ENCODE data around the gene KIF2C. TPM values are rescaled to one million over a fixed set of nuclear protein-coding genes. Genes with fewer than 3 reads are reported as not detected.

KIF2C gene
- polyA plus RNA-seq, 2 of the 4 experiments (the other 2 are of a cell fraction) = 26.9 to 40.5 TPM

DNA sequence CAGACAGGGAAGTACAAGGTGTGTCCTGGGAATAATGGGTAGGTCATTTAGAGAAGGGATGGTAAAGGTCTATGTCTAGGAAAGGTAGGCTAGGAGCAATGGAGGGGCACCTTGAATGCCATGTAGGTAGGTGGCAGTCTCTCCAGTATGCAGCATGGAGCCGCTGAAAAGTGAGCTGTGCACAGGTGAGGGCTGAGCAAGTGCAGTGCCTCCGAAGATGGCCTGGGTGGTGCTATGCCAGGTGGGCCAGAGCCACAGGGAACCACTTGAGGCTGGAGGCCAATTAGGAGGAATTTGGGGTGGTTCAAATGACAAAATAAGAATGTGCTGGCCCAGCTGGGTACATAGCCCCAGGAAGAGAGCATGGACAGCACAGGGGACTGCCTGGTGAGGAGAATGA lies 33.7 kb upstream of the KIF2C start:
- ATAC-seq (no peak), FAIRE-seq (no peak), DNase-seq (ENCODE audit: low read depth in 1 of 2, low spot score in 1 of 2) (no peak)
- no peak for TF ChIP-seq CTCF (IDR thresholded peaks at IDR 0.05)
- TF ChIP-seq USF2 (IDR thresholded peaks at IDR 0.05) = no peak
- TF ChIP-seq HES2 (IDR thresholded peaks at IDR 0.05) = no peak
- no peak for TF ChIP-seq CHD4 (IDR thresholded peaks at IDR 0.05; ENCODE audit: borderline replicate concordance)
- no peak for TF ChIP-seq MYC (IDR thresholded peaks at IDR 0.05; ENCODE audit: borderline replicate concordance, low read length)
- TF ChIP-seq CBX8 (IDR thresholded peaks at IDR 0.05) = no peak
- no peak for TF ChIP-seq BHLHE40 (IDR thresholded peaks at IDR 0.05; ENCODE audit: low read depth, low read length)
- TF ChIP-seq POLR2A (IDR thresholded peaks at IDR 0.05; ENCODE audit: low read length) = no peak
- TF ChIP-seq TFCP2L1 (CRISPR knock-in tag; IDR thresholded peaks at IDR 0.05) = no peak
- no peak for TF ChIP-seq PHF8 (IDR thresholded peaks at IDR 0.05; ENCODE audit: borderline replicate concordance, low read depth)
- TF ChIP-seq RAD21 (conservative IDR thresholded peaks at IDR 0.05 in 1 of 2, IDR thresholded peaks at IDR 0.05 in 1 of 2) = no peak
- TF ChIP-seq GATA3 (IDR thresholded peaks at IDR 0.05; ENCODE audit: borderline replicate concordance) = no peak
- no peak for TF ChIP-seq TP53 (CRISPR knock-in tag; IDR thresholded peaks at IDR 0.05)
- no peak for TF ChIP-seq HMGXB4 (CRISPR knock-in tag; IDR thresholded peaks at IDR 0.05; ENCODE audit: borderline replicate concordance)
- TF ChIP-seq FOSB (CRISPR knock-in tag; IDR thresholded peaks at IDR 0.05) = no peak
- TF ChIP-seq EHF (CRISPR knock-in tag; IDR thresholded peaks at IDR 0.05) = no peak
- no peaks in the 10 kb centered on the region for H3K9me3 ChIP-seq
- CTCF ChIA-PET = interaction anchor here (1.2 to 3.6 kb wide), 3 partner anchors 9 to 53 kb away, joined by 4 to 12 read pairs (median 12); no protein-coding TSS in a partner anchor
- WGBS (ENCODE audit: missing lambda C conversion rate) = 88% methylated on average over 2 of the region's 2 CpGs
- H3K4me1 ChIP-seq = peaks cover 38% of the 10 kb centered on the region
- H3K27ac ChIP-seq = peak overlapping the region; percentile 84 to 93
- H3K4me3 ChIP-seq = no peak overlapping the region
- no peak overlapping the region for H3K4me2 ChIP-seq
- POLR2A ChIA-PET = interaction anchor here (3.8 kb wide), 1 partner anchor 16 kb away, joined by 27 read pairs; no protein-coding TSS in a partner anchor

DNA sequence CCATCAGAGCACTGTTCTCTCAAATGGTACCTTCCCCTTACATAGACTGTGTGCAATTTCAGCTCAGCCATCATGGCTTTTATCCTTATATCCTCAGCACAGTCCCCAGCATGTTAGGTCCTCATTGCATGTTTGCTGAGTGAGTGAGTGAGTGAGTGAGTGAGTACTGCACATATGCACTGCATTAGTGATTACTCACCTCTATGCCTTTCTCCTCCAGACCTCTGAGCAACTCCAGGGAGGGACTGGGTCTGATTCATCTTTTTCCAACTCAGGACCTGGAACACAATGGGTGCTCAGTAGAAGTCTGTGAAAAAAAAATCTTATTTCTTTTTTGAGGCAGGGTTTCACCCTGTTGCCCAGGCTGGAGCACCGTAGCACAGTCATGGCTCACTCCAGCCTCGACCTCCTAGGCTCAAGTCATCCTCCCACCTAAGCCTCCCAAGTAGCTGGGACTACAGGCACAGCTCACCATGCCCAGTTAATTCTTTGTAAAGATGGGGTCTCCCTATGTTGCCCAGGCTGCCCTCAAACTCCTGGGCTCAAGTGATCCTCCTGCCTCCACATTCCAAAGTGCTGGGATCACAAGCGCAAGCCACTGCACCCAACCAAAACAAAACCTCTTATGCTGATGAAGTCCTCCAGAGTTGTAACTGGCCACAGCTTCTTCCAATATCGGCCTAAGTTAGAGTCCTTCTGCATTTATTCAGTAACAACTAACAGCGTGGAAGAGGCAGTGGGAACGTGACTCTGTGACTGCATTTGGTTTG lies 32.3 kb upstream of the KIF2C start:
- WGBS (ENCODE audit: missing lambda C conversion rate) = 41% methylated on average over 6 of the region's 6 CpGs
- no peak for FAIRE-seq
- TF ChIP-seq FOXS1 (CRISPR knock-in tag; IDR thresholded peaks at IDR 0.05) (no peak), RCOR1 (IDR thresholded peaks at IDR 0.05; ENCODE audit: low read depth, low read length) (no peak), HEYL (CRISPR knock-in tag; IDR thresholded peaks at IDR 0.05) (no peak), EP300 (IDR thresholded peaks at IDR 0.05) (no peak), JUN (IDR thresholded peaks at IDR 0.05) (0 out of 5 replicates have a peak, but pooled peaks of 1 of the 2 experiments have one; percentile 22), FOSL2 (IDR thresholded peaks at IDR 0.05) (0 out of 2 replicates have a peak, but pooled peaks have one; percentile 32), FOSL2 (CRISPR knock-in tag; IDR thresholded peaks at IDR 0.05) (peak; percentile 75), SREBF2 (IDR thresholded peaks at IDR 0.05) (no peak), CEBPB (IDR thresholded peaks at IDR 0.05) (no peak)
- TF ChIP-seq, protein P1, sequence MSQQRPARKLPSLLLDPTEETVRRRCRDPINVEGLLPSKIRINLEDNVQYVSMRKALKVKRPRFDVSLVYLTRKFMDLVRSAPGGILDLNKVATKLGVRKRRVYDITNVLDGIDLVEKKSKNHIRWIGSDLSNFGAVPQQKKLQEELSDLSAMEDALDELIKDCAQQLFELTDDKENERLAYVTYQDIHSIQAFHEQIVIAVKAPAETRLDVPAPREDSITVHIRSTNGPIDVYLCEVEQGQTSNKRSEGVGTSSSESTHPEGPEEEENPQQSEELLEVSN (IDR thresholded peaks at IDR 0.05; ENCODE audit: borderline replicate concordance, low read depth) = no peak
- TF ChIP-seq, protein P2, sequence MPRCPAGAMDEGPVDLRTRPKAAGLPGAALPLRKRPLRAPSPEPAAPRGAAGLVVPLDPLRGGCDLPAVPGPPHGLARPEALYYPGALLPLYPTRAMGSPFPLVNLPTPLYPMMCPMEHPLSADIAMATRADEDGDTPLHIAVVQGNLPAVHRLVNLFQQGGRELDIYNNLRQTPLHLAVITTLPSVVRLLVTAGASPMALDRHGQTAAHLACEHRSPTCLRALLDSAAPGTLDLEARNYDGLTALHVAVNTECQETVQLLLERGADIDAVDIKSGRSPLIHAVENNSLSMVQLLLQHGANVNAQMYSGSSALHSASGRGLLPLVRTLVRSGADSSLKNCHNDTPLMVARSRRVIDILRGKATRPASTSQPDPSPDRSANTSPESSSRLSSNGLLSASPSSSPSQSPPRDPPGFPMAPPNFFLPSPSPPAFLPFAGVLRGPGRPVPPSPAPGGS (IDR thresholded peaks at IDR 0.05) = no peak

More for the DNA sequence above, 32.3 kb upstream of the KIF2C start:
- ChIA-PET CTCF (interaction anchor here (0.6 to 3.6 kb wide), 11 partner anchors 8 to 124 kb away, joined by 3 to 12 read pairs (median 4); partner anchors contain the start of gene RNU5D-1), POLR2A (interaction anchor here (0.5 to 3.8 kb wide), 4 partner anchors 8 to 33 kb away, joined by 3 to 27 read pairs (median 3); partner anchors contain the start of gene TMEM53)
- ATAC-seq (peak; percentile 95 to 97), DNase-seq (ENCODE audit: low read depth in 1 of 2, low spot score in 1 of 2) (peak; percentile 70 to 76)
- Histone ChIP-seq H3K27ac (peak overlapping the region; percentile 84 to 93), H3K4me3 (0 out of 3 replicates have a peak overlapping the region, but pooled peaks have one; percentile 17), H3K4me1 (peaks cover 29% of the 10 kb centered on the region), H3K4me2 (peak overlapping the region; percentile 73), H3K9me3 (no peaks in the 10 kb centered on the region)
